ENCODE measurements around the gene HOXD1.

HOXD1 gene

DNA sequence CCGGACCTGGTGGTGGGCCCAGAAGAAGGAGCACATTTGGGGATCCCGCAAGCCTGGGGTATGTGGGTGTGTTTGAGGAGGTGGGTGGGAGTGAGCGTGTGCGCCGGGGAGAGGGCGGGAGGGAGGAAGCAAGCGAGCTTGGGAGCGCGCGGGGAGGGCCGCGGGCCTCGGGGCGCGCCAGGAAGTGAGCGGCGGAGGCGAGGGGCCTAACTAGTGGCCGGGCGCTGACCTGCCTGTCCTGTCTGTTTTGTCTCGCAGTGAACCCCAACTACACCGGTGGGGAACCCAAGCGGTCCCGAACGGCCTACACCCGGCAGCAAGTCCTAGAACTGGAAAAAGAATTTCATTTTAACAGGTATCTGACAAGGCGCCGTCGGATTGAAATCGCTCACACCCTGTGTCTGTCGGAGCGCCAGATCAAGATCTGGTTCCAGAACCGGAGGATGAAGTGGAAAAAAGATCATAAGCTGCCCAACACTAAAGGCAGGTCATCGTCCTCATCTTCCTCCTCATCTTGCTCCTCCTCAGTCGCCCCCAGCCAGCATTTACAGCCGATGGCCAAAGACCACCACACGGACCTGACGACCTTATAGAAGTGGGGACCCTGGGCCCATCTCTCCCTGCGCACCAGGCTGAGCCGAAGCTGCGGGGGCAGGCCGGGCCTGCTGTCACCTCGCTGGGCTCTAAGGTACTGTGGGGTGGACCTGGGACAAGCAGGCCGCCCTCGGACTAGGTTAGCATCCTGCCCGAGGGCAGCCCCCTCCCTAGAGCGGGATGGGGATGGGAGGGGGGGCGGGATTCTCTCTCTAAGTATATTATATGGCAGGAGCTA lies 35.9 kb upstream of the HOXD1 start:
- no peak for DNase-seq (ENCODE audit: low read depth in 2 of 3, low spot score in 1 of 3)

DNA sequence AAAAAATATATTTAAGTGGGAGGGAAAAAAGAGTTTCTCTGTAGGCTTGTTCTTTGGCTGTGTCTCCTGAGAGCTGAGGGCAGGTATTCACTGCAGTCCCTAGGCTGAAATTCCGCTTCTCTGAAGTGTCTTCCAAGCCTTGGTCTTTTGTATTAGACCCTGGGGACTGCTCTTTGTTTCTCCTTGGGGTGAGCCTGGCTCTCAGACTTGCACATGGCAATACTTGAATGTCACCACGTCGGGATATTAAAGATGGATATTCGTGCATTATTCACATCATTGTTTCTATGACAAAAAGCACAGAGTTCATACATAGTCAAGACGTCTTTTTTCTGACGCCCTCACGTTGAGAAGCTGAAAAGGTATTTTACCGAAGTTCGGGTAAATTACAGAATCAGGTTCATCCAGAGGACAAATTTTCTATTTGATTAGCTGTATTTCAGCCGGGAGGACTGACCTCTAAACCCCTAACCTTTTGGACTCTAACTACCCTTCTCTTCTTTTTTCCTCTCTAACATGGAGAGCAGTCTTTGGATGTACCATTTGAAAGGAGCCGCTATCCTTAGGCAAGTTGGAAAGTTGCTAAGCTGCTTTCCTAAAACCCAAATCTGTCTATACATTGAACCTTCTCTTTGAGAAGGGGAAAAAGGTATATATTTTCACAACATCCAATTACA lies 33.8 kb upstream of the HOXD1 start:
- no peak for DNase-seq (ENCODE audit: low read depth in 2 of 3, low spot score in 1 of 3)

DNA sequence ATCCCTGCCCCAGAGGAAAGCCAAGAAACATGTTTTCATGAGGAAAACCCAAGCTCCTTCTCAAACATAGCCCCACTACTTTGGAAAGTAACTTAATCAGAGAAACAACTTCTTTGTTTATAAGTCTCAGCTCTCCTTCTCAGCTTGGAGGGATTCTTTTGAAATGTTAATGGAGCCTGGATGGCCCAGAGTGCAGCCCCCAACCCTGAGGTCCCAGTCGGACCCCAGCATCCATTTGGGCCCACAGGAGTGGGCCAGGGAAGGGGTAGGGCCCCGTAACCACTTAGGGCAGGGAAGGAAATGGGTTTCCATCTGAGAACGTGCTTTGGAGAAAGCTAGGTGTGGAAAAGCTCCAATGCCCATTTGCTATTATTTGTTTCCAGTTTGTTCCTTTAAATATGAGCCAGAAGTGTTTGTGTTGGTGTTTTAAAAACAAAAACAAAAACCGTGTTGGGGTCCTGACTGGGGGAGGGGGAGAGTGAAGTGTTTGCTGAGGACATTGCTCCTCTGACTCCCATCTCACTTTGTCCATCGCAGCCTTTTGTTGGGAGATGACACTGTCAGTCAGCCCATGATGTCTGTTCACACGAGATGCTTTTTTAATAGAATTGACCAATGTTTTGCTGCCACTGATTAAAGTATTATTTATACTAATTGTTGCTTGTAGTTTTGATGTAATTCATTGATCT lies 33.0 kb upstream of the HOXD1 start:
- DNase-seq (ENCODE audit: low read depth in 2 of 3, low spot score in 1 of 3): no peak

DNA sequence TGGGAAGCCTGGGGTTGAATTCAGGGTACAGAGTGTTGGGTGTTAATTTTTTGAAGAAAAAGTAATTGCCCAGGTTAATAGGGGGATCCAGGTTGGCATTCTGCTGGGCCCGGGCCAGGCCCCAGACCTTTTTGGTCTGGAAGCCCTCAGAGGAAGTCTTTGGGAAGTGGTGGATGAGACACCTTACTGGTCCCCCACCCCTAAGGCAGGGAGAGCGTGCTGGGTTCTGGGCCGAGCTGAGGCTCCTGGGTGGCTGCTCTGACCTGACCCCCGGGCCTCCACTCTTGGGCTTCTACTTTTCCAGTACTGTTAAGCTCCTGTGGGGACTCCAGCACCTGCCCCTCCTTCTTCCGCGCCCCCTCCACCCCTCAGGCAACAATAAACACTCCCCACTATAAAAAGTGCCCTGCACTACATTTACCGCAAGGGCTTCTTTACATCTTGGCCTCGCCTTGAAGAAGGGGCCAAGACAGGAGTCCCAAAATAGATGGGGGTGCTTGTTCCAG lies 32.1 kb upstream of the HOXD1 start:
- DNase-seq (ENCODE audit: low read depth in 2 of 3, low spot score in 1 of 3): no peak

DNA sequence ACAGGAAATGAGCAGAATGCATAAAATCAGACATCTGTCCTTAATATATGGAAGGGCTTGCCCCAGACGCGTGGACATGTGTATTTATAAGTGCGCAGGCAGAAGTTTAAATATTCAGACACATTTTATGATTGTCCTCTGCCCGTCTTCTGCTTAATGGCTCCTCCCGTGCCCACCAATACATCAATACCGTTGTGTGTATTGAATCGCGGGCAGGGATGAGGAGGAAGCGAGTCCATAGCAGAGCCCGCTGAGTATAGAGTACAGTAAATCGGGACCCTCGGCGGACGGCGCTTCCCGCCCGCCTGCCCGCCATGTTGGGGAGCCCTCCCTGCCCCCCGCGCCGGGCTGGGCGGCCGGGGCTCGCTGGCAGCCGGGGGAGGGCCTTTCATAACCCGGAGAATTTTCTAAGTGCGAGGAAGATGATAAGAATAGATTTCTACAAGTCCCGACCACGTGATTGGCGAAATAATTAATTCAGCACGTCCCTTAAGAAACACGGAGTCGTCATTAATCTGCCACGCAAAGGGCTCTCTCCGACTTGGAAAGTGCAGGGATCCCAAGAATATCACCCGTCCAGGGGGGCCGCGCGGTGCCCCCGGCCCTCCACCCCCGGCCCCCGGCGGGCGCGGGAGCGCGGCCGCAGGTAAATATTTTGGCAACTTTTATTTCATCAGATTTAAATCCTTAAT lies 31.5 kb upstream of the HOXD1 start, which contains the start of gene HOXD3:
Gene HOXD3, plus strand, starts transcription at position 501 of the 692 bp plus-strand sequence. CDS start 11,808 bp downstream, outside the sequence.
- DNase-seq (ENCODE audit: low read depth in 2 of 3, low spot score in 1 of 3): no peak

DNA sequence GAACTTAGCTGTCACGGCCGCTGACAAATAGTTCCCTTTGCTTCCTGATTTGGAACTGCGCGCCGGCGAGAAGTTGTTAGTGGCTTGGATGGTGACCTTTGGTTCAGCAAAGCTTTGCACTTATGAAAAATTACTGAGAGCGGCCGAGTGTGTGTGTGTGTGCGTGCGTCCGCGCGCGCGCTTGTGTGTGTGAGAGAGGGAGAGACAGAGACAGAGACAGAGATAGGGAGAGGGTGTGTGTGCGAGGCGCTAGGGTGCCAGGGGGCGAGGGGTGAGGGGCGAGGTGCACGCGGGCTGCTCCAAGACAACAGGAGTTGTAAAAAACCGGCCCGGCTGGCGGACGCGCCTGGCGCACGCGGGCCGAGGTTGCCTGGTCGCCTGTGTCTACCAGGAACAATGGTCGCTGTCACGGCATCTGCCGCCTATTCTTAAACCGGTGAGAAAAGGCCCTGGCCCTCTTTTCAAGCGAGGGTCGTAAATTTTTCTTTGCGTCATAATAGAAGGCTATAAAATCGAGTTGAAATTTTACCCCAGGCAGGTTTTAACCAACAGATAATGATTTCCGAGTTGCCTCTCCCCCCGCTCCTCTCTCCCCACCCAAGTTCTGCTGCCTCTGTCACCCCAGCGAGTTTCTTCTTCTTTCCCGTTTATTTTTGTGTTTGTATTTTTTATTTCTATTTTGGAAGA lies 30.8 kb upstream of the HOXD1 start:
- DNase-seq (ENCODE audit: low read depth in 2 of 3, low spot score in 1 of 3): no peak

DNA sequence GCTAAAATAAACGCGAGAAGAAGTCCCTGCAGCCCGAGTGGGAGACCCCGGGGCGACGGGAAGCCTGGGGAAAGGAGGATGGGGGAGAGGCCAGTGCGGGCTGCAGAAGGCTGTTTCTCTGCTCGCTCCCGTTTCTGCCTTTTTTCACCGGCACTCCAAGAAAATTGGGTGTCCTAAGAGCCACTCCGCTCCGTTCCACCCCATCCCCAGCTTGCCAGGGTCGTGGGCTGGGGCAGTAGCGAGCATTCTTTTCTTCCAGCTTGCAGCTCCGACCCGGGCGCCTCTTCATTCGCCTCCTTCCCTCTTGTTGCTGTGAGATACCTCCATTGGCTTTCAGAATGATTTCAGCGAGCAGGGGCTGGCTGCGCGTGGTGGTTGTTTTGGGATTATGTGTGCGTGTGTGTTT lies 30.3 kb upstream of the HOXD1 start:
- DNase-seq (ENCODE audit: low read depth in 2 of 3, low spot score in 1 of 3): no peak

DNA sequence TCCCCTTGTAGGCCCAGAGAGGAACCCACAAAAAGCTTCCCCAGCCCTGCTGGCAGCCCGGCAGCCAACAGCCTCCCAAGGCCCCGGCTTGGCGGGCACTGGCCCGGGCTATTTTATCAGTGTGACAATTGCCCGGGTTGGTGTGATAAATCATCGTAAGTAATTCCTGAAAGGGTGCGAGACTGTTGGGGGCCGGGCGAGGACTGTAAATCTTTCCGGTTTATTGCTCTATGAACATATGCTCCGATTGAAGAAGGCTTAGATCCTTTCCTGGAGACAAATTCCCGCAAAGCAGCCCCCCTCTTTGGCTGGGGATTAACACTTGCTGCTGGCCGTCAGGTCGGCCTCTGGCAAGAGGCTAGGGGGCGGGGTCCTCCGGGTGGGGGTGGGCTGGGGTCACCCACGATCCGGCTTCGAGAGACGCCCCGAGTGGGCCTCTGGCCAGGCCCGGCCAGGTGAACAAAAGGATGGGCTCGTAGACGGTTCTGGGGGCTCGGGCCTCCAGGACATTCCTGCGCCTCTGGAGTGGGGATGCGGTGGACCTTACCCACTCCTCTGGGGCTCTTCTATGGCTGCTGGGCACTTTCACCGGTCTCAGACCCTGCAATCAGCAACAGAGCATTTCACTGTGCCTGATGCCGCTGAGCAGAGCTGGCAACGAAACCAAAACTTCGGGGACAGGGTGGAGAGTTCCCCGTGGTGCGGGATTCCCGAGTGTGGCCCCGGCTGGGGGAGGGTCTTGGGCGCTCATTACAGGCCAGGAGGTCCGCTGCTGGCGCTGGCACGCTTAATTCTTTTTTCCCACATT lies 29.4 kb upstream of the HOXD1 start:
- DNase-seq (ENCODE audit: low read depth in 2 of 3, low spot score in 1 of 3): no peak

DNA sequence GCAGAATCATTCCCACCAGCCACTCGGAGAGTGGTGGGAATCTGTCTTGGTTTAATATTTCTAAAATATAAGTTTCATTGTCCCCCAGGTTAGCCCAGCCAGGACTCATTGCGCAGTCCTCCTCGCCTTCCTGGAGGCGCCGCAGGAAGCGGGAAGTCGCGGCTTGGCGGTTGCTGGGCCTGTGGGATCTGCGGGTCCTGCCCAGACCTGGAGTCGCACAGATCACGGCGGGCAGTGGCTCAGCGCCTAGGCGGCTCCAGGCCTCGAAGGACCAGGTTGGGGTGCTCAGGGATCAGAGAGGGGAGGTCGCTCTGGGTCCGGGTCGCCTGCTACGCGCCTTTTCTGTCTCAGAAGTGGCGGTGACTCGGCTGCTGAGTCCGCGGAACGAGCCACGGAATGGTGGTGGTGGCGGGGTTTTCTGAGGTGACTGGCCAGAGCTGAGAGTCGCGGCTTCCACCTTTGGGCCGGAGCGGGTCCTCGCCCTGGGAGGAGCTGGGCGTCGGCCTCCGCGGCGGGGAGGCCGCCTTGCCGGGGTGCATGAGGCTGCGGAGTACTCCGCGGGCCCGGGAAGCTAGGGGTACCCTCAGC lies 28.7 kb upstream of the HOXD1 start:
- no peak for DNase-seq (ENCODE audit: low read depth in 2 of 3, low spot score in 1 of 3)

DNA sequence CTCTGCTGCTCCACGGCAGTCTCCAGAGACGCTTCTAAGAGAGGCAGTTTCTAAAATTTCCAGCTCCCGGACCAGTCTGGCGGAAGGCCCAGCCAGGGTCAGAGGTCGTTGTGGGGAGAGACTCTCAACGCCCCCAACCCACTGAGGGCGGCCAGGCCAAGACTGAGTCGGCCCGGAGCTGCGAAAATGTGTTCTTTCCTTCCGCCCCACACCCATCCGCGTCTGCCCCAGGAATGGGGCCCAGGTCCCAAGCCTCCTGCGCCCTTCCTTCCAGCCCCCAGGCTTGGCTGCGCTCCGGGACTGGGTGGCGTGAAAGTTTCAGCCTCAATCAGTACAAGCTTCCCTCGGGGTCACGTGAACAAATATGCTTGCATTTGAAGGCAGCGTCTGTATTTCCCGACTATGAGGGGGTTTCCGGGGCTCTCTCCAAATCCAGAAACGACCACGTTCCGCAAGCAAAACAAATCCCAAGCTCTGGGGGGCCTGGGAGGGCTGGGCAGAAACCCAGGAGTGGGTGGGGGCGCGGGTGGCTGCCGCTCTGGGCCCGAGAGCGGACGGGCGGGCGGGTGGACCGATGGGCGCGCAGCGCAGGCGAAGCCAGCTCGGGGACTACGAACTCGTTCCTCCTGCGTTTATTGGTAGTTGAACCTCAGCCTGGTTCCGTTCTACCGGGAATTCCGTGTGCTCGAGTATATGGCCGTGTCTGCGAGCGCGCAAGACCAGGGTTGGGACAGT lies 28.1 kb upstream of the HOXD1 start:
- DNase-seq (ENCODE audit: low read depth in 2 of 3, low spot score in 1 of 3): no peak

DNA sequence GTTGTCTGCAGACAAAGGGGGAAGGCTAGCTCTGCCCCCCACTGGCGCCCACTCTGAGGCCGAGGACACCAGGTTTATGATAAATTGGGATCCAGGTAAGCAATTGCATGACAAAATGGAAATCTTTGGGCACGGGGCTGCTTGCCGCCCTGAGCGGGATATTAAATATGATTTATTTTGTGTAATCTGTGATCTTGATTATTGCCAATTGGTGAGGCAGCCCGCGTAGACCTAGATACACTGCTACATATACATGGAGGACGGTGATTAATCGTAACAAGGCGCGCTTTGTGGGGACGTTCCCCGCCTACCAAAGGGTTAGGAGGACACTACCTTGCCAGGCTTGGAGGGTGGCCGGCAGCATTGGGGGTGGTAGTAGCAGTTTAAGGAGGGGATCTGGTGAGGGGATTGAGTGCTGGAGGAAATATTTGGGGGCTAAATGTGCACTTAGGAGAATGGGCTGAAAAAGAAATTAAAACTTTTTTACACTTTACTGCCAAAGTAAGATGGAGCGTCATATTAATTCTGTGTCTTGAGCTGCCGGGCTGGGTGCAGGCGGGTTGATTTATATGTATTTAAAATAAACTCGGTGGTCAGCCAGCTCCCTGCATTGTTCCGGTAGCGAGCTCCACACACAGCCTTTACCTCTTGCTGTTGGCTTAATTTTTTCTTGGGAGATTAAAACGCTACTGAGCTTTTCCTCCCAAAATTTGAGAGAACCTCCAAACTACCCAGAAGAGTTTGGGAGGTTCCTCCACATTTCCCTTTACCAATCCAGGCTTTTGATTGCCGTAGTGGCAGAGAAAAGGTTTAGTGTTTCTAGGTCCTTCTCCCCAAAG lies 27.3 kb upstream of the HOXD1 start:
- DNase-seq (ENCODE audit: low read depth in 2 of 3, low spot score in 1 of 3): no peak

DNA sequence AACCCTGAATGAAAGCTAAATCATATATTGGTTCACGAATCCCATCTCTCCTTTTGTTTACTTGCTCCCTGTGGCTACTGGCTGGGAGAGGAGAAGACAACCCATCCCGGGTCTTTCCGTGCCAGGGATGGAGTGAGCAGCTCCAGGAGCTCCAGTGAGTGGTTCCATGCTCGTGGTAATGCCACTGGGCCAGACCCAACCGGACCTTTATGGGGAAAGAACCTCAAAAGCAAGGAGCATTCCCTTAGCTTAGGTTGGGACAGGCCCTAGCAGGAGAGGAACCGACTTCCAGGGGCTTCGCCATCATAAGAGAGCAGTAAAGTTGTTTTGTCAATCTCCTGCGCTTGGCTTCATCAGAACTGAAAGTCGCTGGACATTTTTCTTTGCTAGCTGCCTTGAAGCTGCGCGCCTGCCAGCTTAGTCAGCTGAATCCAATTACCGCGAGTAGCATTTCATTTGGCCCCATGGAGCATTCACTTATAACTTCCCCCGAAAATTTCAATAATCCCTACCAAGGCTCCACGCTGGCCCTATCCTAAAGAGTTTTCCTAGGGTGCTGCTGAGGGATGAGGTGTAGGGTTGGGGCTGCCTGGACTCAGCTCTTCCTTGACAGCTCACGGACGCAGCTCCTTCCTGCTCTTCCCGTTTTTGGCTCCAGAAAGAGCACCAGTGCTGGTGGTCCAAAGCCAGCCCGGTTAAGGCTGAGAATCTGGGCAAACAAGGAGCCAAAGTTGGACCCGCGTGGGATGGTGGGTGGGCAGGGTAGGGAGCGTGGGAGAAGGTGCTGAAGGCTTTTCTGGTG lies 26.4 kb upstream of the HOXD1 start:
- DNase-seq (ENCODE audit: low read depth in 2 of 3, low spot score in 1 of 3): no peak

DNA sequence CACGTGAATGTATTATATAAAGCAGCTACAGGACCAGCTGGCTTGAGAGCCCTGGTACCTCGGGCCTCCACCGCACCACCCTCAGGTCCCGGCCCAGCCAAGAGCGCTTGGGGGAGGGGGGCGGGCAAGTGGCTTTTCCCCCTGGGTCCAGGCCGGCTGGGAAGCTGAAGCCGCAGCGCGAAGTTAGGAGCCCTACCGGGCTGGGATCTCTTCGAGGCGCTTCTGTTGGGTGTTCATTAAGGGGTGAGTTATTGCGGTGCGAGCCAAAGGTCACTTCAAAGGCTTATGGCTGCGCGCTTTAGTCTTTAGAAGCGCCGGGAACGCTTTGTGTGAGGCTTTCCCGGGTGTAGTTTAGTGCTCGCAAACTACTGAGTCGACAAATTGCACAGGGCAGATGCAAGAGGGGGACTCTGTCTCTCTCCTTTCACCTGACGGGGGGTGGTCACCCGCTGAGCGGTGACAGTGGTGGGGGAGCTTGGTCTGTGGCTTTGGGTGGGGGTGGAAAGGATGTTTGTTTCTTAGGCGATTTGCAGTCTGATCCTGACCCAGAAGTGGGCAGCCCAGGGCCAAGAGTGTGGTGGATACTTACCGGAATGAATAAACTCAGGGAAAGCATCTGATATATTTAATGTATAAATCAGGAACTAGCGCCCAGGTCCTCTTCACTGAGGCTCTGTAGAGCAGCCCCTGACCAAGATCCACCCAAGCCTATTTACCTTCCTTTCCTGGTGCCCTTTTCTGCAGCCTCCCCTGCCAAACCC lies 25.4 kb upstream of the HOXD1 start:
- no peak for DNase-seq (ENCODE audit: low read depth in 2 of 3, low spot score in 1 of 3)

DNA sequence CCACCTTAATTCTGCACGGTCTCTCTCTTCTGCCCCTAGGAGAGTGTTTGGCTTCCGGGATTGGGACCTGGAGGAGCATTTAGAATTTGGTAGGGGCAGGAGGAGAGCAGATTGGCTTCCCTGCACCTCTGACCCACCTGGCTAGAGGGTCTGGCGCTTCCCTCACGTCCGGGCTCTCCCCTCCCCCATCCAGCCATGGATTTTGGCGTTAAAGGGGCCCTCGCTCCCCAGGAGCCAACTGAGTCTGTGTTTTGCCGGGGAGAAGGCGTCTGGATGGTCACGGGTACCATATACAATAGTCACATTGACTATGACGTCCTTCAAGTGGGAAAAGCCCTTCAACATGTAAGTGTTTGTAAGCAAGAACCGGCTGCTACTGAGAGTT lies 24.8 kb upstream of the HOXD1 start:
- DNase-seq (ENCODE audit: low read depth in 2 of 3, low spot score in 1 of 3): no peak

DNA sequence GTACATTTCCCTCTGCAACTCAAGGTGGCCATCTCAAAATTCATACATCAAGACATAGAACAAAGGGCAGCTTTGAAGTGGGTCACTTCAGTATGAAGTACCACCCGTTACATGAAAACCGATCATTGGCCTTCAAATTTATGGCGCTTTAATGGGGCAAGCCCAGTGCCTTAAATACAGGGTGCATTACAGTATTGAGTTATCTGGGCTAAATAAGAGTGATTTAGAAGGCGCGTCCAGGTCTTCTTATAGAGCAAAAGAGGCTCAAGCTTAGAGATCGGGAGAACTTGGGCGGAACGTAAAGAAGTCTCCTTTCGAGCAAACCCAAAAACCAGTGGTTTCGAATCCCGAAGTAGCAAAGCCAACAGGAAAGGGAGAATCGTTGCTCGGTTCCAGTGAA lies 24.3 kb upstream of the HOXD1 start:
- no peak for DNase-seq (ENCODE audit: low read depth in 2 of 3, low spot score in 1 of 3)

DNA sequence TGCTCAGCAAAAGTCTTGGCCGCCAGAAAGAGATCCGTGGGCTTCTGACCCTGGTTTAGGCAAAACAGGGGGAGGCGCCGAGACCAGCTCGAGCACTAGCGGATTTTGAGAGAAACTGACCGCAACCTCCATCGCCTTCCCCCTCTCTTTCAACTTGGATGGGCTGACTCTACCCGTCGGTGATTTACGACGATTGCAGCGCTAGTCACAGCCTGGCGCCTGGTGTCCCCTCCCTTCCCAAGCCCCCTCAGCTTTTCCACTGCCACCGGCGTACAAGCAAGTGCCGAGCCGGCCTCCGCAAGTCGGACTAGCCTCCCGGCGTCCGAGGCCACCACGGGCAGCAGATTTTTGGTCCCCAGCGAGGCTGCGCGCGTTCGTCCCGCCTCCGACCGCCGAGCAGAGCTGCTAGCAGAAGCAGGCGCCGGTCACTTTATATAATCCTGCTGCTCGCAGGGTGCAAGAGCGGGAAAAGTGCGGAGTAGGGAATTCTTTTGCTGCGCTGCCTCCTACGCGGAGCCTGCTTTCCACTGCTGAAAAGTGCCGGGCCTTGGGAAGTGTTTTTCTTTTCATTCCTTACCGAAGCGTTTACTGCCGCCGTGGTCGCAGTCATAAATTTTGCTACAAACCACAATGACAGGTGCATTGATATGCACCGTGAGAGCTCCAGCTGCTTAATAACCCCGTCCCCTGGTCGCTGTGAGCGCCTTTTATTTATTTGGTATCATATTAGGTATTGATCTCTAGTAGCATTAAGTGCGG lies 23.7 kb upstream of the HOXD1 start:
- DNase-seq (ENCODE audit: low read depth in 2 of 3, low spot score in 1 of 3): no peak
